DOHH2 (cell line): ENCODE results near the gene PRCC.

ENCODE experiments used
- CTCF ChIP-seq: fragments of 200-600 bp; sonication (generic); IDR thresholded peaks from one replicate; pipeline ENCODE4 v1.5.1; 2014; ENCODE audit warnings: antibody characterized with exemption, mild to moderate bottlenecking, low read depth, low read length; ENCODE audit not compliant: poor library complexity, severe bottlenecking
- EZH2phosphoT487 ChIP-seq: fragments of 200-600 bp; sonication (generic); IDR thresholded peaks from 2 replicates; pipeline ENCODE4 v1.6.1; 2017; ENCODE audit warnings: borderline replicate concordance, mild to moderate bottlenecking, antibody characterized with exemption, low read length, moderate library complexity, mixed read lengths

DNA sequence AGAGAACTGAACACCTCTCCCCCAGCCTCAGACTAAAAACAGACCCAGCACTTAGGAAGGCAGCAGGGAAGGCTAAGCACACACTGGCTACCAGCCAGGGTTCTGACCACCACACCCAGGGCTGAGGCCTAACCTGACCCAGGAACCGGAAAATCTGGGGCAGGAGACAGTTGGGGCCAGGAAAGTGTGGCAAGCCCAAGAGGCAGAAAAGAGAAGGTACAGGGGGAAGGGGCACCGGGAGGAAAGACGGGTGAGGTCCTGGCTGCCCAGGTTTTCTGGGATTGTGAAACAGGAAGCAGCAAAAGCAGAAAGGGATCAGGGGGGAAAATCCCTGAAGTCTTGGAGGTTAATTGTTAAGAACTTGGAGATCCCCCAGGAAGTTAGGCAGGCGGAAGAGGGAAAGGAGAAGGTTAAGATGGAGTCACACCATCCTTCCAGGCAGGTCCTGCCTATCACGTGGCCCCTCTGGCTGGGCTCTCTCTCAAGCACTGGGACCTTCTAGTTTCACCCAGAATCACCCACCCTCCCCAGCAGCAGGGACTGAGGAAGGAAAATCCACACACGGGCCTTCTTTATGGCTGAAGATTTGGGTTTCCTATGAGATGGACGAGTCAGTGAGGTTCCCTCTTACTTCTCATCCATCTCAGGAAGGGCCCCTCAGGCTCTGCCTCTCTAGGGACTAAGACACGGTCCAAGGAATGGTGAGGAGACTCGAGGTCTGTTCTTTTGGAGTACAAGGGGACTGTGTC, 18.5 kb upstream of the PRCC start:
- TF ChIP-seq CTCF = no peak
- TF ChIP-seq EZH2phosphoT487 = no peak
